ENCODE data around the gene CCR5AS.

CCR5AS gene

GRCh38 chr3:46375814-46376213 is 31.1 kb downstream of the CCR5AS start:
- DNase-seq (ENCODE audit: low read depth), result no peak
- no peak for TF ChIP-seq CTCF (conservative IDR thresholded peaks at IDR 0.05; ENCODE audit: low read depth, low read length)
- no peak overlapping the region for H3K4me3 ChIP-seq (ENCODE audit: low read depth, low read length)

GRCh38 chr3:46375218-46375617 is 31.6 kb downstream of the CCR5AS start:
- no peak overlapping the region for H3K4me3 ChIP-seq (ENCODE audit: low read depth, low read length)
- no peak for TF ChIP-seq CTCF (conservative IDR thresholded peaks at IDR 0.05; ENCODE audit: low read depth, low read length)
- DNase-seq (ENCODE audit: low read depth), result no peak

GRCh38 chr3:46374755-46375154 is 32.1 kb downstream of the CCR5AS start:
- TF ChIP-seq CTCF (conservative IDR thresholded peaks at IDR 0.05; ENCODE audit: low read depth, low read length), result no peak
- no peak overlapping the region for H3K4me3 ChIP-seq (ENCODE audit: low read depth, low read length)
- DNase-seq (ENCODE audit: low read depth), result no peak

- peak; percentile 72 for DNase-seq (ENCODE audit: low read depth)
- H3K4me3 ChIP-seq (ENCODE audit: low read depth, low read length), result no peak overlapping the region
- peak; percentile 89 for TF ChIP-seq CTCF (conservative IDR thresholded peaks at IDR 0.05; ENCODE audit: low read depth, low read length)
Observed at GRCh38 chr3:46372492-46373359, 34.1 kb downstream of the CCR5AS start.

- no peak for TF ChIP-seq CTCF (conservative IDR thresholded peaks at IDR 0.05; ENCODE audit: low read depth, low read length)
- DNase-seq (ENCODE audit: low read depth), result no peak
- H3K4me3 ChIP-seq (ENCODE audit: low read depth, low read length), result no peak overlapping the region
Observed at GRCh38 chr3:46371519-46372340, 35.1 kb downstream of the CCR5AS start.

- no peak within 1 kb of the TSS for H3K4me3 ChIP-seq (ENCODE audit: low read depth, low read length)
- DNase-seq (ENCODE audit: low read depth), result peak; percentile 17
- no peak for TF ChIP-seq CTCF (conservative IDR thresholded peaks at IDR 0.05; ENCODE audit: low read depth, low read length)
Observed at GRCh38 chr3:46370839-46371518, 35.9 kb downstream of the CCR5AS start, which contains the start of gene CCR5. Gene CCR5 (plus strand): TSS chr3:46370946. CDS start chr3:46372903, 1,957 bp downstream.
